ENCODE data around the gene CUEDC1. TPM values are rescaled to one million over a fixed set of nuclear protein-coding genes. Genes with fewer than 3 reads are reported as not detected.

The CUEDC1 gene
- total and polyA plus RNA-seq, 9 of the 15 experiments (the other 6 are each of a cell fraction or from before 2014, with no cell fraction given) = 0.20 to 4.1 (median 1.6) TPM; not detected in 1

DNA sequence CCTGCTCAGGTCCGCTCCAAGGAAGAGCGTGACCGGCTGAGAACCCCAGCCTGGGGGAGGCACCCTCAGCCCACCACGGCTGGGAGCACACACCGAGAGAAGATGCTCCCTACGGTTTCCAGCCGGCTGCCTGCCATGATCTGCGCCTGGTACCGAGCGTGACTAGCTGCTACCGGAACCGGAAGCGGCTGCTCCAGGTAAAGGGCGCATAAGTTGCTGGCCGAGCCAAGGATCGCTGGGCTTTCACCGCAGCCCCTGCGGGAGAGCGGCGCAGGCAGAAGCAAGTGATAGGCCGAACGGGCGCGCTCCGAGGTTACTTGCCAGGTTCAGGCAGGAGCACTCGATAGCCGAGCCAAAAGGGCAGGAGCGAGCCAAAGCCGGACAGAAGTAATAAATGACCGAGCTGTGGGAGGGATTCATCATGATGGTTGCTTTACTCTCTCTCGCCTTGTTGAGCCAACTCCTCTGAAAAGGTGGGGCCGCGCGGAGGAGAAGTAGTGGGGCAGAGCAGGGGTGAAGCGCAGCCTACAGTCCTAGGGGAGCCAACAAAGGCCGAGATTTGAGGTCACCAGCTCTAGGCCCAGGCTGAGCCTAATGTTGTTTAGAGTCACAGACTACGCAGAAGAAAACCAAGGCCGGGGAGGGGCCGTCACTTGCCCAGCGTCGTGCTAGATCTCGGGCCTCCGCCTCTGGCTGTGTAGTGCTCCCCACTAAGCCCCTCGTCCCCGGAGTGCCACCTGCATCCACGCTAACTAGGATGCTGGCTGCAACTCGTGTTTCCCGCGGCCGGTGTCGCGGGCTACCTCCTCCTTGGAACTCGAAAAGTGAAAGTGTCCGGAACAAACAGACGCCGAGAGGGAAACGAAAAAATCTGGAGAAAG is 105.1 kb downstream of the CUEDC1 start, which contains the start of gene MRPS23 (continued):
- TF ChIP-seq ZNF395 (CRISPR knock-in tag; IDR thresholded peaks at IDR 0.05) (peak; percentile 79; the same call in 1 of the 2 replicates), FOXA3 (CRISPR knock-in tag; conservative IDR thresholded peaks at IDR 0.05 in 1 of 2, IDR thresholded peaks at IDR 0.05 in 1 of 2) (0 out of 4 replicates have a peak, but pooled peaks of 1 of the 2 experiments have one; percentile 68), PATZ1 (CRISPR knock-in tag; IDR thresholded peaks at IDR 0.05; ENCODE audit: borderline replicate concordance) (no peak), VEZF1 (CRISPR knock-in tag; IDR thresholded peaks at IDR 0.05) (peak; percentile 87), RBM17 (IDR thresholded peaks at IDR 0.05; ENCODE audit: borderline replicate concordance, low read depth, low read length) (no peak), CCAR2 (IDR thresholded peaks at IDR 0.05; ENCODE audit: low read depth, low read length) (no peak), CHAMP1 (IDR thresholded peaks at IDR 0.05) (no peak), TEAD2 (tag; IDR thresholded peaks at IDR 0.05) (no peak), USF1 (CRISPR knock-in tag; IDR thresholded peaks at IDR 0.05) (no peak), HNRNPLL (IDR thresholded peaks at IDR 0.05; ENCODE audit: low read depth, low read length, poor library complexity, severe bottlenecking) (peak; percentile 88), ZNF24 (IDR thresholded peaks at IDR 0.05) (no peak), SMARCC2 (IDR thresholded peaks at IDR 0.05; ENCODE audit: low read depth) (0 out of 2 replicates have a peak, but pooled peaks have one; percentile 32)
- TF ChIP-seq, protein P1, sequence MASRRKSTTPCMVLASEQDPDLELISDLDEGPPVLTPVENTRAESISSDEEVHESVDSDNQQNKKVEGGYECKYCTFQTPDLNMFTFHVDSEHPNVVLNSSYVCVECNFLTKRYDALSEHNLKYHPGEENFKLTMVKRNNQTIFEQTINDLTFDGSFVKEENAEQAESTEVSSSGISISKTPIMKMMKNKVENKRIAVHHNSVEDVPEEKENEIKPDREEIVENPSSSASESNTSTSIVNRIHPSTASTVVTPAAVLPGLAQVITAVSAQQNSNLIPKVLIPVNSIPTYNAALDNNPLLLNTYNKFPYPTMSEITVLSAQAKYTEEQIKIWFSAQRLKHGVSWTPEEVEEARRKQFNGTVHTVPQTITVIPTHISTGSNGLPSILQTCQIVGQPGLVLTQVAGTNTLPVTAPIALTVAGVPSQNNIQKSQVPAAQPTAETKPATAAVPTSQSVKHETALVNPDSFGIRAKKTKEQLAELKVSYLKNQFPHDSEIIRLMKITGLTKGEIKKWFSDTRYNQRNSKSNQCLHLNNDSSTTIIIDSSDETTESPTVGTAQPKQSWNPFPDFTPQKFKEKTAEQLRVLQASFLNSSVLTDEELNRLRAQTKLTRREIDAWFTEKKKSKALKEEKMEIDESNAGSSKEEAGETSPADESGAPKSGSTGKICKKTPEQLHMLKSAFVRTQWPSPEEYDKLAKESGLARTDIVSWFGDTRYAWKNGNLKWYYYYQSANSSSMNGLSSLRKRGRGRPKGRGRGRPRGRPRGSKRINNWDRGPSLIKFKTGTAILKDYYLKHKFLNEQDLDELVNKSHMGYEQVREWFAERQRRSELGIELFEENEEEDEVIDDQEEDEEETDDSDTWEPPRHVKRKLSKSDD (conservative IDR thresholded peaks at IDR 0.05; ENCODE audit: low read length) = no peak
